ENCODE results near the gene RRAGD.

RRAGD gene

DNA sequence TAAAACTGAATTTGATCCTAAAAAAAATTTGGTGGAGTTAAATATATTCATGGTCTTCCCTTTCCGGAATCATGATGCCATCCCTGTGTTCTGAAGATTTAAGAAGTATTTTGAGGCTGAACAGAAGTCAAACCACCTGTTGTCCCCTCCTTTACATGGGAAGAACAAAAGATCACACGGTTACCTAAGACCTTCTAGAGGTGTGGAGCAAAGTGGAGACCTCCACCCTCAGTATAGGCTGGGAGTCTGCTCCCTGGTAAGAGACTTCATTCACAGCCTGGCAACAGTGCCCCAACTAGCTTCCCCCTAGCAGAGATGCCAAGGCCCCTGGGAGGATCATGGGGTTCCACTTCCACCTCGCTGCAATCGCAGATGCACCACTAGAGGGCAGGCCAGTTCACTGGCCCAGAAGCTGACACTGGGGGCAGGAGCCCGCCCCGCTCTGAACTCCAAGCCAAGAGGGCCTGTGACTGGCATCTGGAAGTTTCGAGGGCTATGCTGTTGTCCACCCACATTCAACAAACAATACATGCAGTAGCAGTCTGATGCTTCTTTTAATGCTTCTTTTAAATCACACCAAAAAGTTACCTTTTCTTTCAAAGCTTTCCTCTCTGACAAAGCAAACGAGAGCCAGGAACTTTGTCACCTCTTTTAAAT, 40.1 kb downstream of the RRAGD start:
- DNase-seq: peak; percentile 89

GRCh38 chr6:89368999-89369398, 43.1 kb downstream of the RRAGD start:
- no peak for DNase-seq

GRCh38 chr6:89368107-89368506, 44.0 kb downstream of the RRAGD start:
- peak; percentile 74 for DNase-seq

DNA sequence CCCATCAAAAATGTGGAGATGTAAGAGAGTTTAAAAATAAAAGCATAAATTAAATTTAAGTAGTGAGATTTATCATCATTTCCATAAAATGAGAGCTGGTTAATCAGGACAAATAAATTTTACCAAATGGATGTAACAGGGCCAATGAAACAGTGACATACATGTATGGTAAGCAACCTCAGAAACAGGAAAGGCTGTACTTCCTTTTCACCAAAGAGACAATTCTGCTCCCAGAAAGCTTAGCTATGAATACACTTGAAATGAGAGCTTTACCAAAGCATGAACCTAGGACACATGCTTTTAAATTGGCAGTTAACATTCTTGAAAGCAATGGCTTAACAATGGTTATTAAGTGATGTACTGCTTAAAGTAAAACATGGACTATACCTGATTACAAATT, 47.5 kb downstream of the RRAGD start:
- DNase-seq: no peak

DNA sequence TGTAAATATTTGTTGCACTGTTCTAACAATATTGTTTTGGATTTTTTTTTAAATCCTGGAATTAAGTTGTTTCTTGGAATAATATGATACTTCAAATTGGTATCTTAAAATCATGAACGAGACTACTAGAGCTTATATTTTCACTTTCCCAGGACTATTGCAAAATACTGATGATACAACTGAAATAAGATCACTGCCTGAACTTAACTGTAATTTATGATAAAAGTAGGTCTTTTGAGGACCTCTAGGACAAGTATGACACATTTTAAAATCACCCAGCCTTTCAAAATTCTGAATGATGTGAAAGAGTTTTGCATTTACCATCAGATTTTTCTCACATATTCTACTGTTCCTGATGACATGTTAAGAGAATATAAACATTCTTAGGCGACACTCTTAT, 50.9 kb downstream of the RRAGD start:
- DNase-seq: no peak

DNA sequence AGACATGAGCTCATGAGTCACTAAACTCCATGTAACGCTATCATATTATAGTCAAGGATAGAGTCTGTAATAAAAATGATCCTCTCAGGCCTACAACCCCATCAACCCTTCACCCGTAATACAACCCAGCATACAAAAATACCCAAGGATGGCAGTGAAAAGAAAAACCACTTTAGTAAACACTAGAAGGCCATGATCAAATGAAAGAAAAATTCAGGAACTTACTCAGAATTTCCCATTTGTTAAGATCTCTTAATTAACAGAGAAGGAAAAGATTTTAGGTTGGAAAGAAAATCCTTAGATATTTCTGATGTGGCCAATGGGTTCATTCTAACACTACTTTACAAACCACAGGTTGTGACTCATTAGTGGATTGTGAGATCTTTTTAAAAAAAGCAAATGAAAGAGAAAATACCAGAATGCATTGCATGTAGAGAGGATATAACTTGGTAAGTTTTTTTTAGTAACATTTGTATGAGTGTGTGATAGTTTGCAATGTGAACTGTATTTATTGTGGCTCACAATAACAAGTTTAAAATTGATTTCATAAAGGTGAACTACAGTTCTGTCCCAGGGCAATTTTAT, 51.6 kb downstream of the RRAGD start:
- peak; percentile 36 for DNase-seq

- DNase-seq: no peak
Observed at GRCh38 chr6:89359561-89359960, 52.5 kb downstream of the RRAGD start.

DNA sequence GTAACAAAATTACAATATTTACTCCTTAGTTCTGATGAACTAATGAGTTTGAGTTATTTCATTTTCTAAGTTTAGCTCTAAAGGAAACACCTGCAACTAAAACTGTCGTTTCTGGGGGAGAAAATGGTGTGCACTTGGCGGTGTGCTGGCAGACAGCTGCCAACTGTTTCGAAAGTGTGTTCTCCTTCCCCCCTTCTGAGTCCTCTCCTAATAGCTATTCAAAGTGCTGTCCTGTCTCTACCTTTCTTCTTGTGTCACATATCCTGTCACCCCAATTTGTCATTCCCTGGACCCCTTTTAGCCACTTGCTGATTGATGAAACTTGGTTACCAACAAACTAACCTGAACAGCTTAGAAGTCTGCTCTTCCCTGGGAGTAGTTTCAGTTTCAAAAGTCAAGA, 54.7 kb downstream of the RRAGD start:
- peak; percentile 39 for DNase-seq

DNA sequence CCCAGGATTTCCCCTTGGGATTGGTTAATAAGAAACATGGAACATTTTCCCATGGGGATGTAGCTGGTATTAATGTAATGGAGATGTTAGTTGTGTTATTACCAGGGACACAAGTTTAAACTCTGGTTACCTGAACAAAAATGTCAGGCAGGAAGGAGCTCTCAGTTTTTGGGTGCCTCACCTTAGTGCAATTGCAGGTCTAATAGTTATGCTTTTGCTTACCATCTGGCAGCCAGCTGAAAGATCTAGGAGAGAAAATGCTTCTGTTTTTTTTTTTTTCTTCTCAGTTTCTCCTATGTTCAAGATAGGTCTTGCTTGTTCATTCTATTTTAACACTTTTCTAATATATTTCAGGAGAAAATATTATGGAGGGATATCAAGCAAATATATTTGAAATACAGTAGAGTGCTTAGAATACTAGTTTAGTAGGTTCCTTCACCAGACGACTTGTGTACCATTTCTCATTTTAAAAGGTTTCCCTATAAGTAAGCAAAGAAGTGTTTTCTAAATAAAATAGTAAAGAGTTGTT, 55.4 kb downstream of the RRAGD start:
- no peak for DNase-seq

GRCh38 chr6:89355511-89356194, 56.4 kb downstream of the RRAGD start:
- peak; percentile 12 for DNase-seq

GRCh38 chr6:89353702-89354392, 58.2 kb downstream of the RRAGD start:
- no peak for DNase-seq

DNA sequence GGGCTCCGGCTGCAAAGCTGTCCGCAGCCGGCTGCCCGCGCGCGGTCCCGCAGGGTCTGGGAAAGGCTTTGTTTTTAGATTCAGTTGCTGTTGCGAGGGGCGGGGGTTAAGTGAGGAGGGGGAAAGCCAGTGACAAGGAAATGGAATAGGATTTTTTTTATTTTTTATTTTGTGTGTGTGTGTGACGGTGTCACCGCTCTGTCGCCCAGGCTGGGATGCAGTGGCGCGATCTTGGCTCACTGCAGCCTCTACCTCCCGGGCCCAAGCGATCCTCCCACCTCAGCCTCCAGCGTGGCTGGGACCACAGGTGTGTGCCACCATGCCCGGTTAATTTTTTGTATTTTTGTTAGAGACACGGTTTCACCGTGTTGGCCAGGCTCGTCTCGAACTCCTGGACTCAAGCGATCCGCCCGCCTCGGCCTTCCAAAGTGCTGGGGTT, 58.9 kb downstream of the RRAGD start:
- DNase-seq: no peak

DNA sequence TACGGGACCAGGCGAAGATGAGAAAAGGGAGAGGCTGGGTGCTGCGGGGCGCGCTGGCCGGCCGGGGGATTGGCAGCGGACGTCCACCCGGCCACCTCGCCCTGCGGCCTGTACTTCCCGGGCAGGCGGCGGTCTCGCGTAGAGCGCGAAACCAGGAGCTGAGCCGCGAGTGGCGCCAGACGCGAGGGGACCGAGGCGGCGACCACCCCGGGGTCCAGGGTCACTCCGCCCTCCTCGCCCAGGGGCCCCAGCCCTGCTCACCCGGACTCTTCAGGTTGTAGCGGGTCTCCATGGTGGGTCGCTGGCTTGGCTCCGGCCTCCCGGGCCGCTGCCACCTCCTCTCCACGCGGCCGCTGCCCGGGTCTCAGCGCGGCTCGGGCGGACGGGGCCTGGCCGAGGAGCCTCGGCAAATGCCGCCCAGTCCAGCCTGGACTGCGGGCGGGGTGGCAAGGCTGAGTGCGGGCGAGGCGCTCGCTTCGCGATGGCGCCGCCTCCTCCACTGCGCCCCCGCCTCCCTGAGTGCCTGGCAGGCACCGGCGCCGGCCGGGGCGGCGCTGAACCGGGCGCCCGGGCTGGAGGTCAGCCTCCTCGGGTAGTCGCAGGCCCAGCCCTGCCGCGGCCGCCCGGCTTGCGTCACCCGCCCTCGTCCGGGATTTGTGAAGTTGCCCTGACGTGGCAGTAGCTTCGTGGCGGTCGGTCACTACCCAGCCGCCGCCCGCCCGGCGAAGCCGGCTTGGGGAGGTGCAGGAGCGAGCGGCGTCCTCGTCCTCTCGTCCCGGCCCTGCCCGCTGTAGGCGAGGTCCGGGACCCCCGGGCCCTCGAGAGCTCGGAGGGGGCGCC, 59.6 kb downstream of the RRAGD start, which contains the start of gene UBE2J1:
TSS of gene UBE2J1 (minus strand) at position 445 of the 840 bp plus-strand sequence. CDS start at position 292, 153 bp downstream.
- peak; percentile 88 for DNase-seq

- no peak for DNase-seq
Observed at GRCh38 chr6:89351671-89352277, 60.3 kb downstream of the RRAGD start.

GRCh38 chr6:89350281-89350966, 61.6 kb downstream of the RRAGD start:
- peak; percentile 34 for DNase-seq

GRCh38 chr6:89348372-89348771, 63.7 kb downstream of the RRAGD start:
- no peak for DNase-seq

- DNase-seq: no peak
Observed at GRCh38 chr6:89347825-89348224, 64.2 kb downstream of the RRAGD start.

GRCh38 chr6:89346433-89346832, 65.6 kb downstream of the RRAGD start:
- no peak for DNase-seq

GRCh38 chr6:89339565-89339964, 72.5 kb downstream of the RRAGD start:
- DNase-seq: no peak

- DNase-seq: no peak
Observed at GRCh38 chr6:89335164-89335563, 76.9 kb downstream of the RRAGD start.

DNA sequence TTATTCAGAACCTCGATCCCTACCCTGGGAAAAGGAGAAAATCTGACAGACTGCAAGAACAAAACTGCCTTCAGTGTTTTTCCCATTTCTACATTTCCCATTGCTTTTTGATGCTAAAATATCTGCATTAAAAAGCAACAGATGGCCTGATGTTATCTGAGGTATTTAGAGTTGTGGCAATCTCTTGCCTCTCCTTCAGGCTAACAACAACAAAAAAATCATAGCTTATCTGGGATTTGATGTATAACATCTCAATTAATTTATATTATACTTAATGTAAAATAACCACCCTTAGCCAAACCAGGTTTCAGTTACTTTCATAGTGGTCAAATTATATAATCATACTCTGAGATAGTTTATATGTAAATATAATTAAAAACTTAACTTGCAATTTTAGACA, 81.2 kb downstream of the RRAGD start:
- no peak for DNase-seq

Data from activated CD4-positive, alpha-beta T cell treated with anti-CD3 and anti-CD28 coated beads, Interleukin-2, Interleukin-6, amounts not matched to agents 100 ng/mL and 50 ng/mL, durations not matched to agents 16 hours and 8 hours (primary cell).